DOHH2 (cell line): ENCODE data around the gene GNPTAB.

ENCODE experiments used
- H3F3A ChIP-seq: fragments of 200-600 bp; sonication (generic), shearing (Covaris generic); 2 replicates; pipeline ENCODE4 v1.6.0; 2016; ENCODE audit warnings: antibody characterized with exemption, mild to moderate bottlenecking; ENCODE audit not compliant: control insufficient read depth, insufficient read depth
- H3K27ac ChIP-seq: fragments of 200-600 bp; sonication (generic); 2 replicates; pipeline ENCODE4 v1.5.1; 2014; ENCODE audit warnings: low read depth, mild to moderate bottlenecking, low read length, moderate library complexity
- H3K27me3 ChIP-seq: fragments of 200-600 bp; sonication (generic); 2 replicates; pipeline ENCODE4 v1.6.1; 2014; ENCODE audit warnings: mild to moderate bottlenecking, low read length, mixed read lengths; ENCODE audit not compliant: control insufficient read depth
- H3K36me3 ChIP-seq: fragments of 200-600 bp; sonication (generic); 2 replicates; pipeline ENCODE4 v1.6.1; 2014; ENCODE audit warnings: mild to moderate bottlenecking, low read length, moderate library complexity, mixed read lengths; ENCODE audit not compliant: control insufficient read depth
- H3K4me1 ChIP-seq: fragments of 200-600 bp; sonication (generic); 2 replicates; pipeline ENCODE4 v1.6.1; 2014; ENCODE audit warnings: mild to moderate bottlenecking, low read length, mixed read lengths; ENCODE audit not compliant: control insufficient read depth
- H3K4me2 ChIP-seq: fragments of 200-600 bp; sonication (generic); 2 replicates; pipeline ENCODE4 v1.6.0; 2014; ENCODE audit warnings: mild to moderate bottlenecking, low read length, moderate library complexity
- H3K4me3 ChIP-seq: fragments of 200-600 bp; sonication (generic); 2 replicates; pipeline ENCODE4 v1.5.1; 2014; ENCODE audit warnings: mild to moderate bottlenecking, low read length, mixed read lengths
- H3K79me2 ChIP-seq: fragments of 200-600 bp; sonication (generic); 2 replicates; pipeline ENCODE4 v1.6.1; 2014; ENCODE audit warnings: mild to moderate bottlenecking, low read length, mixed read lengths; ENCODE audit not compliant: control insufficient read depth
- H3K9me2 ChIP-seq: fragments of 200-600 bp; sonication (generic); replicated peaks from 2 replicates; pipeline ENCODE4 v1.6.1; 2014; ENCODE audit warnings: mild to moderate bottlenecking, low read length, mixed read lengths; ENCODE audit not compliant: control insufficient read depth
- H3K9me3 ChIP-seq: fragments of 200-600 bp; sonication (generic); 2 replicates; pipeline ENCODE4 v1.6.1; 2014; ENCODE audit warnings: antibody characterized with exemption, low read length, mixed read lengths; ENCODE audit not compliant: control insufficient read depth, insufficient read depth
- H4K20me1 ChIP-seq: fragments of 200-600 bp; sonication (generic); 2 replicates; pipeline ENCODE4 v1.6.0; 2014; ENCODE audit warnings: low read depth, mild to moderate bottlenecking, antibody characterized with exemption, low read length, moderate library complexity; ENCODE audit not compliant: control insufficient read depth, insufficient read depth
- CTCF ChIP-seq: fragments of 200-600 bp; sonication (generic); IDR thresholded peaks from one replicate; pipeline ENCODE4 v1.5.1; 2014; ENCODE audit warnings: antibody characterized with exemption, mild to moderate bottlenecking, low read depth, low read length; ENCODE audit not compliant: poor library complexity, severe bottlenecking
- EZH2phosphoT487 ChIP-seq: fragments of 200-600 bp; sonication (generic); IDR thresholded peaks from 2 replicates; pipeline ENCODE4 v1.6.1; 2017; ENCODE audit warnings: borderline replicate concordance, mild to moderate bottlenecking, antibody characterized with exemption, low read length, moderate library complexity, mixed read lengths

GNPTAB gene

GRCh38 chr12:101775816-101776215 is 54.9 kb downstream of the GNPTAB start:
- Histone ChIP-seq H3K9me3 (no peaks in the 10 kb centered on the region), H4K20me1 (no peaks in the 10 kb centered on the region), H3K4me3 (no peak overlapping the region), H3F3A (peaks cover 12% of the 10 kb centered on the region), H3K27me3 (no peaks in the 10 kb centered on the region), H3K36me3 (peaks cover 6% of the 10 kb centered on the region), H3K9me2 (no peaks in the 10 kb centered on the region), H3K27ac (no peak overlapping the region), H3K4me1 (peaks cover 69% of the 10 kb centered on the region), H3K79me2 (no peaks in the 10 kb centered on the region), H3K4me2 (no peak overlapping the region)
- TF ChIP-seq EZH2phosphoT487 (no peak), CTCF (no peak)

GRCh38 chr12:101773650-101774162 is 57.1 kb downstream of the GNPTAB start:
- Histone ChIP-seq H3K27me3 (no peaks in the 10 kb centered on the region), H3K9me2 (no peaks in the 10 kb centered on the region), H3K4me2 (no peak overlapping the region), H3K4me1 (peaks cover 50% of the 10 kb centered on the region), H3K79me2 (no peaks in the 10 kb centered on the region), H3K36me3 (peaks cover 9% of the 10 kb centered on the region; the same call in 1 of the 2 replicates), H3K4me3 (no peak overlapping the region), H4K20me1 (no peaks in the 10 kb centered on the region), H3F3A (peaks cover 12% of the 10 kb centered on the region), H3K27ac (no peak overlapping the region), H3K9me3 (no peaks in the 10 kb centered on the region)
- TF ChIP-seq CTCF (peak; percentile 81), EZH2phosphoT487 (no peak)

- Histone ChIP-seq H3K79me2 (no peaks in the 10 kb centered on the region), H3K27me3 (no peaks in the 10 kb centered on the region), H3F3A (peaks cover 12% of the 10 kb centered on the region), H3K4me3 (peak overlapping the region; percentile 50), H3K4me2 (peak overlapping the region; percentile 76), H3K27ac (peak overlapping the region; percentile 94), H3K9me2 (no peaks in the 10 kb centered on the region), H3K9me3 (no peaks in the 10 kb centered on the region), H4K20me1 (no peaks in the 10 kb centered on the region), H3K36me3 (peaks cover 9% of the 10 kb centered on the region; the same call in 1 of the 2 replicates), H3K4me1 (peaks cover 37% of the 10 kb centered on the region)
- TF ChIP-seq EZH2phosphoT487 (no peak), CTCF (no peak)
Observed at GRCh38 chr12:101772012-101772775, 58.6 kb downstream of the GNPTAB start.
